PC-3 (cell line): ENCODE measurements around the gene CCER1. TPM values are rescaled to one million over a fixed set of nuclear protein-coding genes. Genes with fewer than 3 reads are reported as not detected.

Experiments used
- ATAC-seq: fragments of 200-7000 bp; cut with Tn5 transposase; 2 replicates; pipeline ENCODE4 v1.9.1; 2020; ENCODE audit warnings: mild to moderate bottlenecking, moderate library complexity
- BruUV-seq: library from RNA; stranded (reverse); fragments of 400-500 nt; replicated peaks from 2 replicates; lab custom pipeline; 2021; lab: Mats Ljungman, UMichigan
- CTCF ChIA-PET: fragments of 300-600 bp; sonication (Branson Sonifier 250); formaldehyde crosslinking; loops from one replicate; lab custom pipeline; 2022; ENCODE audit warnings: antibody characterized with exemption; lab: Charles Lee
- POLR2A ChIA-PET: fragments of 300-600 bp; sonication (Branson Sonifier 250); formaldehyde crosslinking; loops from one replicate; lab custom pipeline; 2022; ENCODE audit warnings: antibody characterized with exemption; ENCODE audit not compliant: unreplicated experiment; lab: Charles Lee
- DNase-seq: peaks from one replicate; pipeline ENCODE4 v3.0.0-alpha.2; 2015
- H2AFZ ChIP-seq: fragments of 300-600 bp; sonication (generic); 2 replicates; pipeline ENCODE4 v1.6.0; 2016; ENCODE audit warnings: antibody characterized with exemption, low read length
- H3F3A ChIP-seq: fragments of 300-600 bp; sonication (generic); one replicate; pipeline ENCODE4 v1.6.0; 2017; ENCODE audit warnings: antibody characterized with exemption, low read length, control low read depth, mild to moderate bottlenecking; ENCODE audit not compliant: unreplicated experiment
- H3K27ac ChIP-seq: fragments of 300-600 bp; sonication (generic); 2 replicates; pipeline ENCODE4 v1.5.1; 2016; ENCODE audit warnings: mild to moderate bottlenecking, low read length
- H3K27me3 ChIP-seq: fragments of 300-600 bp; sonication (generic); 2 replicates; pipeline ENCODE4 v1.6.1; 2016; ENCODE audit warnings: low read length, mixed read lengths
- H3K36me3 ChIP-seq: fragments of 300-600 bp; sonication (generic); 2 replicates; pipeline ENCODE4 v1.6.1; 2016; ENCODE audit warnings: low read depth, mixed run types, low read length, mixed read lengths
- H3K4me1 ChIP-seq: fragments of 300-600 bp; sonication (generic); 2 replicates; pipeline ENCODE4 v1.5.1; 2016; ENCODE audit warnings: low read length; ENCODE audit not compliant: insufficient read depth
- H3K4me2 ChIP-seq: fragments of 300-600 bp; sonication (generic); 2 replicates; pipeline ENCODE4 v1.6.0; 2016; ENCODE audit warnings: low read length
- H3K4me3 ChIP-seq: fragments of 300-600 bp; sonication (generic); 2 replicates; pipeline ENCODE4 v1.5.1; 2016; ENCODE audit warnings: mild to moderate bottlenecking, low read length, mixed read lengths
- H3K79me2 ChIP-seq: fragments of 300-600 bp; sonication (generic); 2 replicates; pipeline ENCODE4 v1.6.1; 2017; ENCODE audit warnings: low read length, mixed read lengths
- H3K9ac ChIP-seq: fragments of 300-600 bp; sonication (generic); 2 replicates; pipeline ENCODE4 v1.6.0; 2016; ENCODE audit warnings: mild to moderate bottlenecking, low read length
- H3K9me2 ChIP-seq: fragments of 300-600 bp; sonication (generic); replicated peaks from 2 replicates; pipeline ENCODE4 v1.6.1; 2016; ENCODE audit warnings: mixed run types, low read length, mixed read lengths
- H3K9me3 ChIP-seq: fragments of 300-600 bp; sonication (generic); 2 replicates; pipeline ENCODE4 v1.6.1; 2016; ENCODE audit warnings: low read length, mixed read lengths
- H4K20me1 ChIP-seq: fragments of 300-600 bp; sonication (generic); 2 replicates; pipeline ENCODE4 v1.6.1; 2016; ENCODE audit warnings: low read length, mixed read lengths
- CTCF ChIP-seq: fragments of 300-600 bp; sonication (generic); conservative IDR thresholded peaks from 2 replicates; pipeline ENCODE4 v1.5.1; 2017; ENCODE audit warnings: antibody characterized with exemption, low read depth, mild to moderate bottlenecking, low read length
- EZH2 ChIP-seq: fragments of 300-600 bp; sonication (generic); IDR thresholded peaks from one replicate; pipeline ENCODE4 v1.6.1; 2017; ENCODE audit warnings: antibody characterized with exemption, mild to moderate bottlenecking, low read length; ENCODE audit not compliant: unreplicated experiment
- EZH2phosphoT487 ChIP-seq: fragments of 300-600 bp; sonication (generic); IDR thresholded peaks from 2 replicates; pipeline ENCODE4 v1.6.1; 2018; ENCODE audit warnings: mild to moderate bottlenecking, antibody characterized with exemption, low read length, borderline replicate concordance
- intact Hi-C: fragments of 100-400 bp; cut with micrococcal nuclease; formaldehyde crosslinking; loops from 2 replicates; pipeline ENCODE4 v1.9.0; 2023
- total RNA-seq: library from RNA; depleted of rRNA; stranded (reverse); fragments of >200 nt; gene quantifications from 2 replicates; pipeline ENCODE4 v1.2.3, GENCODE V29; 2014; rRNA removed

The CCER1 gene
- total RNA-seq, 1 experiment from 2014 or later: not detected

DNA sequence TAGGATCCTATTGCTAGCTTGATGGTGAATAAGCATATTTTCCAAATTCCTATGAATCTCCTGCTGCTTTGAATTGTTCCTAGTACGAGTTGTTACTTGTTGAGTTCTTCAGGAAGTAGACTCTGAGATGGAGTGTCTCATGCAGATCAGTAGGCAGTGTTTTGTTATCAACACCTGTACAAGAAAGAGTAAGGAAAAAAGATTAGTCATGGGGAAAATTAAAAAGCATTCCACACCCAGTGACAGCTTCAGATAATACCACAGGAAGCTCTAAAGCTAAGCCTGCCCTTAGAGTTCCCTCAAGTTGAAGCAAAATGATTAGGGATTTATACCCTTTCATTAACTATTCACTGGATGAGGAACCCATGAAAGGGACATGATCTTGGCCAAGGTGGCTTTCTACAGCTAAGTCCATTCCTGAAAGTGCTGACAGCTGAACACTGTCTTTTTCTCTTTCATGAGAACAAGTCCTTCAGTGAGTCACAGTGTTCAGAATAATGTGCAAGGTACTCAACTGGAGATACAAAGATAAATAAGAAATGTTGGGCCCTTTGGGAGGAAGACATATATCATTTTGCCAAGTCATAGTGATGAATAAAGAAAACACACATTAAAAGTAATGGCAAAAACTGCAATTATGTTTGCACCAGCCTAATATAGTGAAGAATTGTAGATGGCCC, 49.1 kb downstream of the CCER1 start:
- no TSS peak for BruUV-seq
- Histone ChIP-seq H3F3A (no peaks in the 10 kb centered on the region), H3K27me3 (no peaks in the 10 kb centered on the region), H3K27ac (0 out of 2 replicates have a peak overlapping the region, but pooled peaks have one; percentile 4), H4K20me1 (no peaks in the 10 kb centered on the region), H3K4me2 (no peak overlapping the region), H3K4me1 (0 out of 2 replicates have a peak, but pooled peaks cover 10% of the 10 kb centered on the region), H2AFZ (no peak overlapping the region), H3K9ac (no peak overlapping the region), H3K9me3 (no peaks in the 10 kb centered on the region), H3K79me2 (no peaks in the 10 kb centered on the region), H3K36me3 (no peaks in the 10 kb centered on the region), H3K9me2 (no peaks in the 10 kb centered on the region), H3K4me3 (no peak overlapping the region)
- TF ChIP-seq EZH2 (no peak), CTCF (no peak), EZH2phosphoT487 (no peak)
- ATAC-seq (peak; percentile 49), DNase-seq (peak; percentile 47)
- ChIA-PET CTCF (no interaction called here), POLR2A (no interaction called here)
- intact Hi-C loops: loop anchor here (5.0 kb wide), 2 partner anchors 36 to 54 kb away; no protein-coding TSS in a partner anchor

GRCh38 chr12:90902596-90902995, 52.4 kb downstream of the CCER1 start:
- no peak overlapping the region for H2AFZ ChIP-seq
- H3F3A ChIP-seq: no peaks in the 10 kb centered on the region
- H3K9me2 ChIP-seq: no peaks in the 10 kb centered on the region
- no peak for TF ChIP-seq CTCF
- TF ChIP-seq EZH2: no peak
- TF ChIP-seq EZH2phosphoT487: no peak
- no peaks in the 10 kb centered on the region for H3K36me3 ChIP-seq
- ChIA-PET POLR2A (no interaction called here), CTCF (no interaction called here)
- H3K4me1 ChIP-seq: peaks cover 17% of the 10 kb centered on the region
- H3K9ac ChIP-seq: no peak overlapping the region
- ATAC-seq (no peak), DNase-seq (no peak)
- no peaks in the 10 kb centered on the region for H3K79me2 ChIP-seq
- no peak overlapping the region for H3K4me3 ChIP-seq
- no peaks in the 10 kb centered on the region for H3K27me3 ChIP-seq
- H4K20me1 ChIP-seq: no peaks in the 10 kb centered on the region
- H3K4me2 ChIP-seq: no peak overlapping the region
- no TSS peak for BruUV-seq
- H3K27ac ChIP-seq: no peak overlapping the region
- no peaks in the 10 kb centered on the region for H3K9me3 ChIP-seq
- intact Hi-C loops: no loop called here

Other genes starting within 250 kb of the CCER1 start
- gene EPYC, start 49.8 kb upstream of the CCER1 start, total RNA-seq: not detected in 2 replicates
- gene KERA, start 102.8 kb upstream of the CCER1 start, total RNA-seq: not detected in 2 replicates
- 0.15 TPM in 1 of 2 replicates, not detected in the other for gene LUM, start 156.3 kb upstream of the CCER1 start, total RNA-seq
- not detected in 2 replicates for gene DCN, start 227.6 kb upstream of the CCER1 start, total RNA-seq